HG03108 (cell line): ENCODE data around the gene EYA2.

Experiments used
- ATAC-seq: cut with Tn5 transposase; IDR thresholded peaks from one replicate; pipeline ENCODE4 v1.9.1; 2021; ENCODE audit warnings: moderate library complexity; ENCODE audit not compliant: unreplicated experiment

EYA2 gene

GRCh38 chr20:46977204-46977603, 82.6 kb downstream of the EYA2 start:
- ATAC-seq = no peak

- ATAC-seq = no peak
These were observed 83.4 kb downstream of the EYA2 start for GRCh38 chr20:46977909-46978588.

DNA sequence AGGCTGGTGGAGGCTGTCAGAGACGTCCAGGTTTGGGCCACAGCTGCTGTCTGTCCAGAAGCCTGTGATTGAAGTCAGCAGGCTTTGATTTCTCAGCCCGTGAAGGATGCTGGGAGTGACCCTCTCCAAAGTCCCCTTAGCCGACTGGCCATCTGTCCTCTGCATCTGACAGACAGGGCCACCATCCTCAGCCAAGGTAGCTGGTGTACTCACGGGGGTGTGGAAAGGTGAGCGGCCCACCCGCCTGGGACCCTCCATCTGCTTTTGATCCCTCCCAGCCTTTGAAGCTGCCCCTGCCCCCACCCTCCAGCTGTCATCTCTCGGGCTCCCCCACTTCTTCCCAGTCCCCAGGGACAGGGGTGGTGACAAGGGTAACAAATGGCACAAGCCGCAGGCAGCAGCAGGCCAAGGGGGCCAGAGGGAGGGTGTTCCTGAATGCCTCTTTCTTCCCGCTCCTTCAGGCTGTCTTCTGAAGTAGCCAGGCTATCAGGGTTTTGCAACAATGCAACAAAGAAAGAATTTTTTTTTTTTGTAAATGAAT, 84.4 kb downstream of the EYA2 start:
- no peak for ATAC-seq

DNA sequence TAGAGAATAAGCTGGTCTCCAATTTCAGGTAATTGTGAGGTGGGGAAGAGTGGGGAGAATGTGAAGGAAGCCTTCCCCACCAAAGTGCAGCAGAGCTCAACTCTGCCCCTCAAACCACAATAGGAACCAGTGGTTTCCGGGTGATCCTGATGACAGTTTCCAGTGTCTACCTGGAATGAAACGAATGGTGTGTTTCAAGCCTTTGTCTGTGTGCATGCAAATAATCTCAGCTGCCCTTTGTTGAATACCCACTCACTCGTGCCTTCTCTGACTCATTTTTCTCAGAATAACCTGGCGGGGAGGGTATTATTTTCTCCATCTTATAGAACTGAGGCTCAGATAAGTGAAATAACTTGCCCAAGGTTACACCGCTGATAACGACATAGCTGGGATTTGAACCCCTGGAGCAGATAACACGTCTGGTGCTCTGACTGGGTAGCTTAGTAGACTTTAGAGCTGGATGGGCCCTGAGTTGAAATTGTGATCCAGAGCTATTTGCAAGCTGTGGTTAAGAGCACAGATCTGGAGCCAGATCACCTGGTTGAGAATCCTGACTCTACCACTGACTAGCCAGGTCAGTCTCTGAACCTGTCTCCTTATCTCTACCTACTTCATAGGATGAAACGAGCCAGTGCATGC, 85.1 kb downstream of the EYA2 start:
- ATAC-seq = no peak

- ATAC-seq = no peak
These were observed 86.5 kb downstream of the EYA2 start for GRCh38 chr20:46981184-46981583.

DNA sequence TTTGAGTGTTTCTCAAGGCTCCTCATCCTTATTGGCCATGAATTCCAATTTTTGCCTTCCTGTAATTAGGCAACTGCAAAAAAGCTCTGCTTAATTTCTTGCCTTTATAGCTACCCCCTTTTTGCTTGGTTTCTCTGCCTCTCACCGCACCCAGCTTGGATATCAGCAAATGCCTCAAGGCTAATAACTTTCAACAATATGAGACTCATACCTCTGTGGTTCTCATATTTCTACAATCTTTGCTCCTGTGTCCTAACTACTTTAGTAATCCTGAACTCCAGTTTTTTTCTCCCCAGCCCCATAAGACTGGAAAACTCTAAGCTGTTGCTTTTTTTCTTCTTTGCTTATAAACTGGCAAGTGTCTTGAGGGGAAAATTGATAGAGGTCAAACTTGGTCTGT, 88.8 kb downstream of the EYA2 start:
- no peak for ATAC-seq

DNA sequence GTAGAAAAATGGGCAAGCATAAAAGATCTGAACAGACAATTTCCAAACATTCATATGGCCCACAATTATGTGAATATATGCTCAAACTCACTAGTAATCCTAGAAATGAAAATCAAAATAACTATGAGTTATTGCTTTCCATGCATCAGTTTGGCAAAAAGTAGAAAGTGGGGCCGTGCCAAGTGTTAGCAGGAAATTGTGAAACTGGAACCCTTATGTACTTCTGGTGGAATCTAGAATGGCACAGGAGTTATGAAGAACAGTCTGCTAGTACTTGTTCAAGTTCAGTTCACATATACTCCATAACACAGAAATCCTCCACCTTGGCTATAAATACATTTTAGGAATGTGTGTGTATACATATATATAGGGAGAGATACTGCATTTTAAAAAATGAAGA, 89.8 kb downstream of the EYA2 start:
- no peak for ATAC-seq

GRCh38 chr20:46985250-46985649, 90.6 kb downstream of the EYA2 start:
- ATAC-seq = no peak

DNA sequence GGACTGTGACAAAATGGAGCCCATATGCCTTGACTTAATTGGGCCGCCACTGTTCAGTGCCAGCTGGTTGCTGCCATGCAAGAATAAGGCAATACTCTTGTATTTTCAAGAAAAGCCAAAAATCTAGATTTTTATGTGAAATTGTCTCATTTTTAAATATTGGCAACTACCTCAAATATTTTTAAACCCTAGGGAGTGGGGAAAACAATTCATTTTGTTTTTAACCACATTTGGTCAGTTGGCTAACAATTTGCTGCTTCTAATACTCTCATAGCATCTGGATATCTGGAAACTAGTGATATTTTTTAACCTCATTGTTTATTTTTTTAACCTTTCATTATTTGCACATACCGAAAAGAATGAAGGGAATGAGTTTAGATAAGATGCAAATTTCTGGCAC, 91.0 kb downstream of the EYA2 start:
- ATAC-seq = no peak

- ATAC-seq = no peak
These were observed 92.4 kb downstream of the EYA2 start for GRCh38 chr20:46987001-46987400.

- ATAC-seq = no peak
These were observed 95.5 kb downstream of the EYA2 start for GRCh38 chr20:46990017-46990595.

DNA sequence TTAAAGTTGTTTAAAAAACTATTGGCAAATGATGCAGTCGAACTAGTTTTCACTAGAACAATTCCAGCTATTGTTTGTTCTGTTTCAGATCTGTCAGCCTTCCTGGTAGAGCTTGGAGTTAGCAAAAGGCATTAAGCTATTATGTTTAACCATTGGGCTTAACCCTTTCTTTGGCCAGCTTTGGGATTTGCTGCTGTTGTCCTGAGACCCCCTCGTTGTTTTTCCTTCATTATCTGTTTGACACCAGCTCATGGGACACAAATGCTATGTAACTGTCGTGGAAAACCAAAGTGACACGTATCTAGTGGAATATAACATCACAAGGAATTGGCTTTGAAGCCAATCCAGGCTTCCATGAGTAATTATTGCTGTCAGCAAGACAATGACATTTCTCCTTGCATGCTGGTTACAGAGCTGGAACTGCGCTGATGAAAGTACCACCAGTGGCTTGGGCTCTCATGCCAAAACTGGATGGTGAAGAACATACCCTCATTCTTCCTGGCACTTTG, 96.0 kb downstream of the EYA2 start:
- ATAC-seq = no peak

DNA sequence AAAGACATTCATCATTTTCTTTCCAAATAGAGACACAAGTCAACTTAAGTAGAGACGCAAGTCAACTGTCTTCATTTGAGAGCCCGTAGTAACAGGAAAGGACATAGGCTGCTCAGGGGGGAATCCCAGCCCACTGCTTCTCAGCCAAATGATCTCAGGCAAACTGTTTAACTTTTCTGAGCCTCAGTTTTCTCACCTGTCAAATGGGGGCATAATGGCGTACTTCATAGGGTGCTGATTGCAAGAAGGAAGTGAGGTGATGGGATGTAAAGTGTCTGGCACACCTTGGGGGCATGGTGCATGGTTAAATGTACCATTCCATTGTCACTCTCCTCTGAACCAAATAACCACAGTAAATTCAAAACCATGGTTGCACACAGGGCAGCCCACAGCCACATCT, 96.5 kb downstream of the EYA2 start:
- no peak for ATAC-seq

GRCh38 chr20:46991880-46992639, 97.4 kb downstream of the EYA2 start:
- ATAC-seq = no peak

- ATAC-seq = no peak
These were observed 98.0 kb downstream of the EYA2 start for GRCh38 chr20:46992640-46993035.

DNA sequence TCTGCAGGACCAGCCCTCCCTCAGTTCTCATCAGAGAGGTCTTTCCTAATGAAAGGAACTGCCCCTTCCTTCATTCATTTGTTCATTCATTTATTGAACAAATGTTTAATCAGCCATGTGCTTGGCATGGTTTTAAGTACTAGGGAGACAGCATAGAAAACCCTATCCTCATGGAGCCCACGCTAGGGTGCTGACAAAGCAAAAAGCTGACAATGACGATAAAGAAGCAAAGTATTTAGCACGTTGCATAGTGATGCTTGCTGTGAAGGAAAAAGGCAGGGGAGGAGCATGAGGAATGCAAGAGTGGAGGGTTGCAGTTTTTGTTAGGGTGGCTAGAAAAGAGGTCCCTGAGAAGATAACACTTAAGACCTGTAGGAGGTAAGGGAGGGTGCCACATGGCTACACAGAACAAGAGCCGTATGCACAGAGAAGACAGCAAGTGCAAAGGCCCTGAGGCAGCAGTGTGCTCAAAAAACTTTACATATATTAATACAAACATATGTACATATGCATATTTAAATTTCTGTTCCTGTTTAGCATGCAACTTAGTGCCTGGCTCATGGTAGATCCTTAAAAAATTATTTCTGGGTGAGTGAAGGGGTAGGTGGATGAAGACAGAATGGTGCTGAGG, 98.9 kb downstream of the EYA2 start:
- ATAC-seq = no peak

GRCh38 chr20:46994341-46994740, 99.7 kb downstream of the EYA2 start:
- peak; percentile 84 for ATAC-seq

GRCh38 chr20:46995561-46996142, 101.0 kb downstream of the EYA2 start:
- ATAC-seq = no peak

GRCh38 chr20:46997187-46997586, 102.5 kb downstream of the EYA2 start:
- ATAC-seq = no peak

GRCh38 chr20:46998477-46999240, 104.0 kb downstream of the EYA2 start:
- no peak for ATAC-seq
